GM19468 (cell line): ENCODE results near the gene NSMF.

Experiments used
- ATAC-seq: cut with Tn5 transposase; IDR thresholded peaks from one replicate; pipeline ENCODE4 v1.9.1; 2021; ENCODE audit warnings: mild to moderate bottlenecking, moderate library complexity, moderate number of reproducible peaks; ENCODE audit not compliant: unreplicated experiment; ENCODE audit errors: extremely low read depth

The NSMF gene

GRCh38 chr9:137403269-137403668 is 55.9 kb downstream of the NSMF start:
- ATAC-seq: no peak

- ATAC-seq: no peak
Observed at GRCh38 chr9:137402746-137403145, 56.4 kb downstream of the NSMF start.

GRCh38 chr9:137398561-137399468 is 60.3 kb downstream of the NSMF start:
- no peak for ATAC-seq

- no peak for ATAC-seq
Observed at GRCh38 chr9:137397675-137398423, 61.3 kb downstream of the NSMF start.
